ENCODE data around the gene LILRB4.

DNA sequence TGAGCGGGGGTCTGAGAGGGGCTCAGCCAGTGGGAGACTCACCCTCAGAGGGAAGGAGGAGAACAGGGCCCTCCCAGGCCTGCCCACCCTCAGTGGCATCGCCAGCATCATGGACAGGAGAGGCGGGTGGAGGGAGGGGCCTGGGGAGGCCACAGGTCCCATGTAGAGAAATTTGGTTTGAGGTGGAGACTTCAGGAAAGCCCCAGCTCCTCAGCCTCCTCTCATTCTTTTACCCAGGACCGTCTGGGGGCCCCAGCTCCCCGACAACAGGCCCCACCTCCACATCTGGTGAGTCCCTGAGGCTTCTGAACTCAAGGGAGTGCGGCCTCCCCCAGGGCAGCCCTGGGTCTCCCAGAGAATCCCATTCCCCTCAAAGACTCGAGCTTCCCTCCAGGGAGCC lies 29.4 kb upstream of the LILRB4 start:
- TF ChIP-seq, protein P1, sequence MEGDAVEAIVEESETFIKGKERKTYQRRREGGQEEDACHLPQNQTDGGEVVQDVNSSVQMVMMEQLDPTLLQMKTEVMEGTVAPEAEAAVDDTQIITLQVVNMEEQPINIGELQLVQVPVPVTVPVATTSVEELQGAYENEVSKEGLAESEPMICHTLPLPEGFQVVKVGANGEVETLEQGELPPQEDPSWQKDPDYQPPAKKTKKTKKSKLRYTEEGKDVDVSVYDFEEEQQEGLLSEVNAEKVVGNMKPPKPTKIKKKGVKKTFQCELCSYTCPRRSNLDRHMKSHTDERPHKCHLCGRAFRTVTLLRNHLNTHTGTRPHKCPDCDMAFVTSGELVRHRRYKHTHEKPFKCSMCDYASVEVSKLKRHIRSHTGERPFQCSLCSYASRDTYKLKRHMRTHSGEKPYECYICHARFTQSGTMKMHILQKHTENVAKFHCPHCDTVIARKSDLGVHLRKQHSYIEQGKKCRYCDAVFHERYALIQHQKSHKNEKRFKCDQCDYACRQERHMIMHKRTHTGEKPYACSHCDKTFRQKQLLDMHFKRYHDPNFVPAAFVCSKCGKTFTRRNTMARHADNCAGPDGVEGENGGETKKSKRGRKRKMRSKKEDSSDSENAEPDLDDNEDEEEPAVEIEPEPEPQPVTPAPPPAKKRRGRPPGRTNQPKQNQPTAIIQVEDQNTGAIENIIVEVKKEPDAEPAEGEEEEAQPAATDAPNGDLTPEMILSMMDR (IDR thresholded peaks at IDR 0.05), result no peak
- TF ChIP-seq POLR2A (IDR thresholded peaks at IDR 0.05) (no peak), EP300 (IDR thresholded peaks at IDR 0.05) (no peak)

Data from ovary (tissue), 3 donors.